HG03280 (cell line): ENCODE results near the gene CSMD2.

Experiments used
- ATAC-seq: cut with Tn5 transposase; IDR thresholded peaks from one replicate; pipeline ENCODE4 v1.9.1; 2021; ENCODE audit warnings: mild to moderate bottlenecking, moderate library complexity; ENCODE audit not compliant: unreplicated experiment

CSMD2 gene

GRCh38 chr1:33823830-33824229 lies 341.2 kb downstream of the CSMD2 start:
- ATAC-seq, result no peak

- no peak for ATAC-seq
Observed at GRCh38 chr1:33823401-33823800, 341.6 kb downstream of the CSMD2 start.

- ATAC-seq, result no peak
Observed at GRCh38 chr1:33822396-33822795, 342.6 kb downstream of the CSMD2 start.

- ATAC-seq, result no peak
Observed at GRCh38 chr1:33821291-33821690, 343.7 kb downstream of the CSMD2 start.

- ATAC-seq, result no peak
Observed at GRCh38 chr1:33820804-33821203, 344.2 kb downstream of the CSMD2 start.

- no peak for ATAC-seq
Observed at GRCh38 chr1:33819913-33820311, 345.1 kb downstream of the CSMD2 start.

- no peak for ATAC-seq
Observed at GRCh38 chr1:33819290-33819912, 345.6 kb downstream of the CSMD2 start.

- no peak for ATAC-seq
Observed at GRCh38 chr1:33818071-33818470, 347.0 kb downstream of the CSMD2 start.

GRCh38 chr1:33815061-33815460 lies 350.0 kb downstream of the CSMD2 start:
- ATAC-seq, result no peak

GRCh38 chr1:33814166-33814565 lies 350.9 kb downstream of the CSMD2 start:
- no peak for ATAC-seq

GRCh38 chr1:33810571-33810970 lies 354.5 kb downstream of the CSMD2 start:
- ATAC-seq, result no peak

- no peak for ATAC-seq
Observed at GRCh38 chr1:33805988-33806387, 359.0 kb downstream of the CSMD2 start.

GRCh38 chr1:33802268-33802667 lies 362.8 kb downstream of the CSMD2 start:
- no peak for ATAC-seq

GRCh38 chr1:33797849-33798248 lies 367.2 kb downstream of the CSMD2 start:
- no peak for ATAC-seq

- ATAC-seq, result no peak
Observed at GRCh38 chr1:33792651-33793050, 372.4 kb downstream of the CSMD2 start.

- no peak for ATAC-seq
Observed at GRCh38 chr1:33792216-33792615, 372.8 kb downstream of the CSMD2 start.

GRCh38 chr1:33791251-33791650 lies 373.8 kb downstream of the CSMD2 start:
- no peak for ATAC-seq

GRCh38 chr1:33790577-33790976 lies 374.5 kb downstream of the CSMD2 start:
- no peak for ATAC-seq

- ATAC-seq, result no peak
Observed at GRCh38 chr1:33784876-33785275, 380.2 kb downstream of the CSMD2 start.

GRCh38 chr1:33782776-33783175 lies 382.3 kb downstream of the CSMD2 start:
- no peak for ATAC-seq

- ATAC-seq, result no peak
Observed at GRCh38 chr1:33781652-33782051, 383.4 kb downstream of the CSMD2 start.

GRCh38 chr1:33777337-33777736 lies 387.7 kb downstream of the CSMD2 start:
- no peak for ATAC-seq

- no peak for ATAC-seq
Observed at GRCh38 chr1:33768821-33769220, 396.2 kb downstream of the CSMD2 start.
